CD14-positive monocyte (primary cell): ENCODE measurements around the gene ATG10. TPM values are rescaled to one million over a fixed set of nuclear protein-coding genes. Genes with fewer than 3 reads are reported as not detected.

ENCODE experiments used
- DNase-seq, 3 donors: peaks; one replicate each; pipeline ENCODE4 v3.0.0-alpha.2; 2011 to 2022
- H2AFZ ChIP-seq: 2 replicates; pipeline ENCODE4 v1.6.0; 2012; ENCODE audit warnings: mild to moderate bottlenecking, low read depth, low read length, inconsistent platforms; ENCODE audit not compliant: insufficient read depth, poor library complexity, severe bottlenecking
- H3K27ac ChIP-seq, 2 donors: 1 replicate in 1 of 2; 2 replicates in 1 of 2; pipeline ENCODE4 v1.5.1; 2012 to 2013; ENCODE audit warnings: low read length in 2 of 2, control low read depth in 1 of 2, inconsistent platforms in 1 of 2, low read depth in 1 of 2, mild to moderate bottlenecking in 1 of 2
- H3K27me3 ChIP-seq, 2 donors: one replicate each; pipeline versions ENCODE4 v1.6.0 to v1.6.1; 2011 to 2013; ENCODE audit warnings: low read length in 2 of 2; ENCODE audit not compliant: control insufficient read depth in 2 of 2, insufficient read depth in 2 of 2
- H3K36me3 ChIP-seq, 2 donors: replicated peaks in 1 of 2; 1 replicate in 1 of 2; 2 replicates in 1 of 2; pipeline versions ENCODE4 v1.5.1 to v1.6.1; 2012 to 2013; ENCODE audit warnings: low read length in 2 of 2, control low read depth in 1 of 2, inconsistent platforms in 1 of 2, mild to moderate bottlenecking in 1 of 2; ENCODE audit not compliant: insufficient read depth in 2 of 2, control insufficient read depth in 1 of 2
- H3K4me1 ChIP-seq, 2 donors: 1 replicate in 1 of 2; 2 replicates in 1 of 2; pipeline versions ENCODE4 v1.5.1 to v1.6.1; 2012 to 2013; ENCODE audit warnings: low read length in 2 of 2, control low read depth in 1 of 2, inconsistent platforms in 1 of 2, mild to moderate bottlenecking in 1 of 2, moderate library complexity in 1 of 2; ENCODE audit not compliant: insufficient read depth in 2 of 2, control insufficient read depth in 1 of 2
- H3K4me2 ChIP-seq: replicated peaks from 2 replicates; pipeline ENCODE3; 2012; ENCODE audit warnings: low read length, moderate library complexity, mild to moderate bottlenecking; ENCODE audit not compliant: poor library complexity, severe bottlenecking; ENCODE audit errors: extremely low read depth
- H3K4me3 ChIP-seq, 3 experiments: fragments of 200-600 bp in 1 of 3; sonication (generic) in 1 of 3; replicated peaks in 1 of 3; 1 replicate in 2 of 3; 2 replicates in 1 of 3; pipeline ENCODE4 v1.5.1; 2011 to 2013; ENCODE audit warnings: low read length in 3 of 3, mild to moderate bottlenecking in 3 of 3, control low read depth in 2 of 3, low read depth in 2 of 3, inconsistent platforms in 1 of 3, moderate library complexity in 1 of 3
- H3K79me2 ChIP-seq: 2 replicates; pipeline ENCODE4 v1.6.0; 2012; ENCODE audit warnings: mild to moderate bottlenecking, control low read depth, inconsistent platforms, low read length, moderate library complexity; ENCODE audit not compliant: insufficient read depth
- H3K9ac ChIP-seq: 2 replicates; pipeline ENCODE4 v1.6.0; 2017; ENCODE audit warnings: low read length, mild to moderate bottlenecking; ENCODE audit not compliant: insufficient read depth, poor library complexity, severe bottlenecking
- H3K9me3 ChIP-seq, 2 donors: replicated peaks in 1 of 2; 1 replicate in 1 of 2; 2 replicates in 1 of 2; pipeline versions ENCODE4 v1.5.1 to v1.6.1; 2012 to 2013; ENCODE audit warnings: low read length in 2 of 2, control low read depth in 1 of 2; ENCODE audit not compliant: control insufficient read depth in 1 of 2, insufficient read depth in 1 of 2
- H4K20me1 ChIP-seq: 2 replicates; pipeline ENCODE4 v1.6.0; 2012; ENCODE audit warnings: mild to moderate bottlenecking, low read length, control low read depth, moderate library complexity; ENCODE audit not compliant: insufficient read depth
- H3K27ac Mint-ChIP-seq, 7 donors: one replicate each; pipeline ENCODE4 v1.8.0; 2020; ENCODE audit warnings: mild to moderate bottlenecking in 7 of 7, mixed read lengths in 7 of 7, moderate library complexity in 6 of 7, inconsistent platforms in 2 of 7
- H3K27me3 Mint-ChIP-seq, 3 donors: one replicate each; pipeline ENCODE4 v1.8.0; 2021 to 2022; ENCODE audit warnings: low read depth in 3 of 3, mild to moderate bottlenecking in 3 of 3, mixed read lengths in 3 of 3, moderate library complexity in 3 of 3, inconsistent platforms in 1 of 3
- H3K36me3 Mint-ChIP-seq, 2 donors: one replicate each; pipeline ENCODE4 v1.8.0; 2020; ENCODE audit warnings: mixed read lengths in 2 of 2, inconsistent platforms in 1 of 2, mild to moderate bottlenecking in 1 of 2
- H3K4me1 Mint-ChIP-seq: one replicate; pipeline ENCODE4 v1.8.0; 2020; ENCODE audit warnings: mild to moderate bottlenecking, mixed read lengths
- H3K4me3 Mint-ChIP-seq, 2 donors: one replicate each; pipeline ENCODE4 v1.8.0; 2020; ENCODE audit warnings: mild to moderate bottlenecking in 2 of 2, mixed read lengths in 2 of 2, moderate library complexity in 1 of 2
- H3K9me3 Mint-ChIP-seq, 7 donors: one replicate each; pipeline ENCODE4 v1.8.0; 2020 to 2022; ENCODE audit warnings: mixed read lengths in 7 of 7, mild to moderate bottlenecking in 6 of 7, moderate library complexity in 6 of 7, inconsistent platforms in 2 of 7
- WGBS: methylation state at CpG from one replicate; pipeline ENCODE4 v1.1.5; 2013; ENCODE audit warnings: missing lambda C conversion rate; ENCODE audit not compliant: insufficient coverage; 5-methylcytosine and 5-hydroxymethylcytosine counted together
- intact Hi-C, 2 donors: fragments of 100-400 bp; cut with micrococcal nuclease; formaldehyde crosslinking; loops; one replicate each; pipeline versions ENCODE4 v1.15.0 to v1.15.1; 2023
- polyA plus RNA-seq, 3 donors: library from polyadenylated mRNA; depleted of rRNA in 1 of 3; unstranded in 2 of 3; stranded (reverse) in 1 of 3; fragments of 300-500 nt in 2 of 3; fragments of >200 nt in 1 of 3; fragmentation: Illumina TruSeq in 2 of 3; gene quantifications; 1 replicate in 2 of 3; 2 replicates in 1 of 3; pipeline ENCODE4 v1.2.3, GENCODE V29; 2012 to 2021
- TF ChIP-seq, protein P1 (sequence below): fragments of 200-600 bp; IDR thresholded peaks from one replicate; pipeline ENCODE4 v1.8.0; 2022; ENCODE audit warnings: antibody characterized with exemption, mild to moderate bottlenecking

ATG10 gene
- polyA plus RNA-seq, 3 donors, result 2.1 to 7.9 (median 5.6) TPM

- H2AFZ ChIP-seq, result peak within 1 kb of the TSS; percentile 90
- Mint-ChIP-seq H3K27ac (peak within 1 kb of the TSS; percentile 89 to 99 (median 97)), H3K9me3 (no peaks in the 10 kb centered on the region), H3K4me3 (peak within 1 kb of the TSS; percentile 91 to 95), H3K27me3 (peaks cover 0 to 1% (median 0%) of the 10 kb centered on the region in 3 donors), H3K36me3 (peaks cover 25 to 32% of the 10 kb centered on the region in 2 donors), H3K4me1 (peaks cover 18% of the 10 kb centered on the region)
- peaks cover 19% of the 10 kb centered on the region for H3K79me2 ChIP-seq
- H3K27me3 ChIP-seq, result no peaks in the 10 kb centered on the region
- peak within 1 kb of the TSS; percentile 34 to 86 for H3K27ac ChIP-seq
- H4K20me1 ChIP-seq, result no peaks in the 10 kb centered on the region
- H3K4me3 ChIP-seq, result peak within 1 kb of the TSS; percentile 70 to 87 (median 80)
- peak within 1 kb of the TSS; percentile 86 for H3K4me2 ChIP-seq
- no peaks in the 10 kb centered on the region for H3K9me3 ChIP-seq
- peaks cover 25 to 30% of the 10 kb centered on the region in 2 donors for H3K36me3 ChIP-seq
- H3K4me1 ChIP-seq, result peaks cover 16% of the 10 kb centered on the region in 2 donors
- TF ChIP-seq, protein P1, sequence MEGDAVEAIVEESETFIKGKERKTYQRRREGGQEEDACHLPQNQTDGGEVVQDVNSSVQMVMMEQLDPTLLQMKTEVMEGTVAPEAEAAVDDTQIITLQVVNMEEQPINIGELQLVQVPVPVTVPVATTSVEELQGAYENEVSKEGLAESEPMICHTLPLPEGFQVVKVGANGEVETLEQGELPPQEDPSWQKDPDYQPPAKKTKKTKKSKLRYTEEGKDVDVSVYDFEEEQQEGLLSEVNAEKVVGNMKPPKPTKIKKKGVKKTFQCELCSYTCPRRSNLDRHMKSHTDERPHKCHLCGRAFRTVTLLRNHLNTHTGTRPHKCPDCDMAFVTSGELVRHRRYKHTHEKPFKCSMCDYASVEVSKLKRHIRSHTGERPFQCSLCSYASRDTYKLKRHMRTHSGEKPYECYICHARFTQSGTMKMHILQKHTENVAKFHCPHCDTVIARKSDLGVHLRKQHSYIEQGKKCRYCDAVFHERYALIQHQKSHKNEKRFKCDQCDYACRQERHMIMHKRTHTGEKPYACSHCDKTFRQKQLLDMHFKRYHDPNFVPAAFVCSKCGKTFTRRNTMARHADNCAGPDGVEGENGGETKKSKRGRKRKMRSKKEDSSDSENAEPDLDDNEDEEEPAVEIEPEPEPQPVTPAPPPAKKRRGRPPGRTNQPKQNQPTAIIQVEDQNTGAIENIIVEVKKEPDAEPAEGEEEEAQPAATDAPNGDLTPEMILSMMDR, result no peak
- intact Hi-C loops, result loop anchor here in 1 of 2 donors (5.0 kb wide), 1 partner anchor 976 kb away; the partner anchor contains the start of gene ZCCHC9
- under 1% methylated on average over 47 of the region's 60 CpGs for WGBS
- peak within 1 kb of the TSS; percentile 89 for H3K9ac ChIP-seq
- DNase-seq, result peak; percentile 77 to 91 (median 84)
These were observed 306.3 kb downstream of the ATG10 start, which contains the start of gene RPS23 for GRCh38 chr5:82277987-82278710. RPS23 (minus strand) TSS chr5:82278354; CDS start chr5:82278323, 31 bp downstream.

DNA sequence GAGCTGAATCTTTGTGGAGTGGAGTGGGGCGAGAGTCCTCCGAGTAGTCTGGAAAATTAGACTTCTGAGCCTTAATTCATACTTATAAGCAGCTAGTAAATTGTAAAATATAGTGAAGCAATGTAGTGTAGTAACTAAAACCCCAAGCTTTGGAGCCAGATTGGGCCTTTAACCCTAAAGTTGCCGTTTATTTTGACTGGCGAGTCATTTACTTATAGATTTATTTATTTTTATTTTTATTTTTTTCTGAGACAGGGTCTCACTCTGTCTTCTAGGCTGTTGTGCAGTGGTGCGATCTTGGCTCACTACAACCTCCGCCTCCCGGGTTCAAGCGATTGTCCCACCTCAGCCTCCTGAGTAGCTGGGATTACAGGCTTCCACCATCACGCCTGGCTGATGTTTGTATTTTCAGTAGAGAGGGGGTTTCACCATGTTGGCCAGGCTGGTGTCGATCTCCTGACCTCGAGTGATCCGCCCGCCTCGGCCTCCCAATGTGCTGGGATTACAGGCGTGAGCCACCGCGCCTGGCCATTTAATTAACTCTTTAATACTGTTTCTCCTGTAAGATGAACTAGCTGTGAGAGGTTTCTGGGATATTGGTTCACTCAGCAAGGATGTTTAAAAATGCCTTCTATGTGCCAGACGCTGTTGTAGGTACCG lies 307.0 kb downstream of the ATG10 start:
- peak overlapping the region; percentile 91 to 95 for H3K4me3 Mint-ChIP-seq
- peak overlapping the region; percentile 86 for H3K4me2 ChIP-seq
- H3K4me3 ChIP-seq, result peak overlapping the region; percentile 70 to 87 (median 80)
- H3K4me1 Mint-ChIP-seq, result peaks cover 18% of the 10 kb centered on the region
- peaks cover 25 to 29% of the 10 kb centered on the region in 2 donors for H3K36me3 Mint-ChIP-seq
- no peaks in the 10 kb centered on the region for H3K9me3 ChIP-seq
- H3K27me3 ChIP-seq, result no peaks in the 10 kb centered on the region
- H3K27me3 Mint-ChIP-seq, result peaks cover 0 to 1% (median 0%) of the 10 kb centered on the region in 3 donors
- H3K27ac ChIP-seq, result peak overlapping the region; percentile 34 to 86
- H3K9me3 Mint-ChIP-seq, result no peaks in the 10 kb centered on the region
- H3K9ac ChIP-seq, result peak overlapping the region; percentile 89
- DNase-seq, result no peak
- peaks cover 16% of the 10 kb centered on the region in 2 donors for H3K4me1 ChIP-seq
- intact Hi-C loops, result loop anchor here in 1 of 2 donors (5.0 kb wide), 1 partner anchor 977 kb away; the partner anchor contains the start of gene ZCCHC9
- peaks cover 19% of the 10 kb centered on the region for H3K79me2 ChIP-seq
- 73% methylated on average over 7 of the region's 19 CpGs for WGBS
- H3K27ac Mint-ChIP-seq, result peak overlapping the region; percentile 89 to 99 (median 97)
- TF ChIP-seq, protein P1, result no peak
- peak overlapping the region; percentile 90 for H2AFZ ChIP-seq
- no peaks in the 10 kb centered on the region for H4K20me1 ChIP-seq
- peaks cover 25 to 29% of the 10 kb centered on the region in 2 donors for H3K36me3 ChIP-seq
